ENCODE results near the gene EXOC2. TPM values are rescaled to one million over a fixed set of nuclear protein-coding genes. Genes with fewer than 3 reads are reported as not detected.

Gene EXOC2
- polyA plus RNA-seq, 1 donor (not counting 4 experiments of a cell fraction or from before 2014, with no cell fraction given) = 28.4 TPM

DNA sequence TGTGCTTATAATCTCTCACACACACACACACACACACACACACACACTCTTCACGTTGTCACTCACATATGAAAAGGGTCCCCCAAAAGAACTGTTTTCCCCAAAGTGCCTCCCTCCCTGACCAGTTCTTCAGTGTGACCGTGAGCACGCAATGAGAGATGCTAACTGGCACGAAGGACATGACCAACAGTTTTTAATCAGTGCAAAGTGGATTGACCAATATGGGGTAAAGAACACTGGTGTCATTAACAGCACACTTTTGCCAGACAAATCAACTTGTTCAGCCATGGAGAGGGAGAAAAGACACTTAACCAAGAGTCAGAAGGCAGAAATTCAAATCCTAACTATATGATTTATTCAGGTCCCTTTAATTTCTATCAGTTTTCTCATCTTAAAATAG, 15.0 kb downstream of the EXOC2 start:
- H3K9me3 ChIP-seq (ENCODE audit: control insufficient read depth, low read depth, low read length) = no peaks in the 10 kb centered on the region
- H3K9ac ChIP-seq (ENCODE audit: control insufficient read depth, extremely low read depth, insufficient read depth, low read length) = no peak overlapping the region
- no peak for TF ChIP-seq EZH2 (IDR thresholded peaks at IDR 0.05; ENCODE audit: low read length)
- TF ChIP-seq, protein P1, sequence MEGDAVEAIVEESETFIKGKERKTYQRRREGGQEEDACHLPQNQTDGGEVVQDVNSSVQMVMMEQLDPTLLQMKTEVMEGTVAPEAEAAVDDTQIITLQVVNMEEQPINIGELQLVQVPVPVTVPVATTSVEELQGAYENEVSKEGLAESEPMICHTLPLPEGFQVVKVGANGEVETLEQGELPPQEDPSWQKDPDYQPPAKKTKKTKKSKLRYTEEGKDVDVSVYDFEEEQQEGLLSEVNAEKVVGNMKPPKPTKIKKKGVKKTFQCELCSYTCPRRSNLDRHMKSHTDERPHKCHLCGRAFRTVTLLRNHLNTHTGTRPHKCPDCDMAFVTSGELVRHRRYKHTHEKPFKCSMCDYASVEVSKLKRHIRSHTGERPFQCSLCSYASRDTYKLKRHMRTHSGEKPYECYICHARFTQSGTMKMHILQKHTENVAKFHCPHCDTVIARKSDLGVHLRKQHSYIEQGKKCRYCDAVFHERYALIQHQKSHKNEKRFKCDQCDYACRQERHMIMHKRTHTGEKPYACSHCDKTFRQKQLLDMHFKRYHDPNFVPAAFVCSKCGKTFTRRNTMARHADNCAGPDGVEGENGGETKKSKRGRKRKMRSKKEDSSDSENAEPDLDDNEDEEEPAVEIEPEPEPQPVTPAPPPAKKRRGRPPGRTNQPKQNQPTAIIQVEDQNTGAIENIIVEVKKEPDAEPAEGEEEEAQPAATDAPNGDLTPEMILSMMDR (optimal IDR thresholded peaks at IDR 0.05 in 1 of 3, IDR thresholded peaks at IDR 0.05 in 1 of 3, conservative IDR thresholded peaks at IDR 0.05 in 1 of 3; ENCODE audit: extremely low read depth in 1 of 3, insufficient read depth in 2 of 3, low read length in 3 of 3) = no peak
- H3K9me1 ChIP-seq (ENCODE audit: control insufficient read depth, extremely low read depth, insufficient read depth, low read length) = no peaks in the 10 kb centered on the region
- dilution Hi-C loops (cut with MboI; ENCODE audit: extremely low pct_ligation_motif_present, low sequenced_read_pairs) = no loop called here
- H3K79me2 ChIP-seq (ENCODE audit: control insufficient read depth, insufficient read depth, low read length) = peaks cover 64% of the 10 kb centered on the region
- H4K20me1 ChIP-seq (ENCODE audit: control insufficient read depth, extremely low read depth, insufficient read depth, low read length) = no peaks in the 10 kb centered on the region
- no peak for DNase-seq (ENCODE audit: low read depth, low spot score)
- H3K36me3 ChIP-seq (ENCODE audit: control insufficient read depth in 2 of 2, extremely low read depth in 1 of 2, insufficient read depth in 2 of 2, low read length in 2 of 2) = no peaks in the 10 kb centered on the region
- no peak overlapping the region for H3K4me2 ChIP-seq (ENCODE audit: control insufficient read depth, extremely low read depth, insufficient read depth, low read depth, low read length)
- no peak overlapping the region for H3K27ac ChIP-seq (ENCODE audit: control insufficient read depth, insufficient read depth, low read length)
- H3K27me3 ChIP-seq (ENCODE audit: control insufficient read depth, extremely low read depth, insufficient read depth, low read length) = no peaks in the 10 kb centered on the region
- no peak overlapping the region for H3K4me3 ChIP-seq (ENCODE audit: control insufficient read depth in 2 of 3, extremely low read depth in 1 of 3, insufficient read depth in 2 of 3, low read depth in 1 of 3, low read length in 3 of 3)
- no peak overlapping the region for H2AFZ ChIP-seq (ENCODE audit: control insufficient read depth, low read length)
- FAIRE-seq = no peak
- H3K4me1 ChIP-seq (ENCODE audit: control insufficient read depth, extremely low read depth, insufficient read depth, low read length) = peaks cover 23% of the 10 kb centered on the region

DNA sequence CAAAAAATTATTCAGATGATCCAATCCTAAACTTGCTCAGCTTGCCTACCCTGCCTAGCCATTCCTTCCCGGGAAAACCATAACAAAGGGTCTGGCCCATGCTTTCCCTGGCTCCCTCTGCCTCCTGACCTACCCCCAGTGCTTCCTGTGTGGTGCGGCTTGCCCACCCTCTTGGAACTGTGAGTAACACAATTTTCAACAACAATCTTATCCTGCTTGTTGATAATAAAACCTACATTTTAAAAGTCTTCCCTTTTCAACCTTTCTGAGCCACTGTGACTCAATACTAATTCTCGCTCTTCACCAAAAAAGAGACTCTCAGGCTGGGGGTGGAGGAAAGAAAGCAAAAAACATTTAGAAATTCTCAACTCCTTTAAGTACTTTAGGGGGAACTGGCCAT, 18.0 kb downstream of the EXOC2 start:
- no peak for TF ChIP-seq EZH2 (IDR thresholded peaks at IDR 0.05; ENCODE audit: low read length)
- TF ChIP-seq, protein P1 (optimal IDR thresholded peaks at IDR 0.05 in 1 of 3, IDR thresholded peaks at IDR 0.05 in 1 of 3, conservative IDR thresholded peaks at IDR 0.05 in 1 of 3; ENCODE audit: extremely low read depth in 1 of 3, insufficient read depth in 2 of 3, low read length in 3 of 3) = no peak
- H3K27ac ChIP-seq (ENCODE audit: control insufficient read depth, insufficient read depth, low read length) = no peak overlapping the region
- no peak for FAIRE-seq
- DNase-seq (ENCODE audit: low read depth, low spot score) = no peak
- no peak overlapping the region for H3K4me2 ChIP-seq (ENCODE audit: control insufficient read depth, extremely low read depth, insufficient read depth, low read depth, low read length)
- H3K27me3 ChIP-seq (ENCODE audit: control insufficient read depth, extremely low read depth, insufficient read depth, low read length) = no peaks in the 10 kb centered on the region
- H4K20me1 ChIP-seq (ENCODE audit: control insufficient read depth, extremely low read depth, insufficient read depth, low read length) = no peaks in the 10 kb centered on the region
- H3K36me3 ChIP-seq (ENCODE audit: control insufficient read depth in 2 of 2, extremely low read depth in 1 of 2, insufficient read depth in 2 of 2, low read length in 2 of 2) = no peaks in the 10 kb centered on the region
- H3K79me2 ChIP-seq (ENCODE audit: control insufficient read depth, insufficient read depth, low read length) = peaks cover 53% of the 10 kb centered on the region
- H3K9me3 ChIP-seq (ENCODE audit: control insufficient read depth, low read depth, low read length) = no peaks in the 10 kb centered on the region
- dilution Hi-C loops (cut with MboI; ENCODE audit: extremely low pct_ligation_motif_present, low sequenced_read_pairs) = no loop called here
- H3K9me1 ChIP-seq (ENCODE audit: control insufficient read depth, extremely low read depth, insufficient read depth, low read length) = no peaks in the 10 kb centered on the region
- no peak overlapping the region for H3K9ac ChIP-seq (ENCODE audit: control insufficient read depth, extremely low read depth, insufficient read depth, low read length)
- H2AFZ ChIP-seq (ENCODE audit: control insufficient read depth, low read length) = no peak overlapping the region
- H3K4me1 ChIP-seq (ENCODE audit: control insufficient read depth, extremely low read depth, insufficient read depth, low read length) = peaks cover under 1% of the 10 kb centered on the region
- no peak overlapping the region for H3K4me3 ChIP-seq (ENCODE audit: control insufficient read depth in 2 of 3, extremely low read depth in 1 of 3, insufficient read depth in 2 of 3, low read depth in 1 of 3, low read length in 3 of 3)

Measured in keratinocyte (primary cell).